HepG2 (cell line): Measurements from ENCODE around the gene CCM2. TPM values are rescaled to one million over a fixed set of nuclear protein-coding genes. Genes with fewer than 3 reads are reported as not detected.

ENCODE experiments used
- ATAC-seq: fragments of 200-7000 bp; cut with Tn5 transposase; 3 replicates; pipeline ENCODE4 v1.9.1; 2020; ENCODE audit warnings: mild to moderate bottlenecking, moderate library complexity
- BruUV-seq: library from RNA; stranded (reverse); fragments of 400-500 nt; replicated peaks from 2 replicates; lab custom pipeline; 2021; lab: Mats Ljungman, UMichigan
- CTCF ChIA-PET: fragments of 300-600 bp; formaldehyde crosslinking; extraction: SDS; loops from one replicate; lab custom pipeline; 2021; ENCODE audit warnings: low total read pairs, inconsistent platforms, low intra/inter-chr PET ratio; lab: Yijun Ruan, JAX
- POLR2A ChIA-PET: fragments of 350-600 bp; sonication (Branson Sonifier 250); formaldehyde crosslinking; loops from one replicate; lab custom pipeline; 2020; ENCODE audit warnings: antibody characterized with exemption, inconsistent platforms; lab: Yijun Ruan, JAX
- DNase-seq: peaks from one replicate; pipeline ENCODE4 v3.0.0-alpha.2; 2015; ENCODE audit warnings: low spot score
- FAIRE-seq: peaks from 3 replicates; lab custom pipeline; 2011; peaks lifted over from hg19 to GRCh38; lab: Jason Lieb, UNC
- H2AFZ ChIP-seq: one replicate; pipeline ENCODE4 v1.6.1; 2011; ENCODE audit warnings: low read length, inconsistent platforms
- H3K27ac ChIP-seq: fragments of 300-600 bp; 3 replicates; pipeline ENCODE4 v1.8.0; 2011; ENCODE audit warnings: mixed run types, mild to moderate bottlenecking, mixed read lengths, low read length, inconsistent platforms; ENCODE audit not compliant: insufficient read depth; ENCODE audit errors: extremely low read length
- H3K27me3 ChIP-seq, 2 experiments: fragments of 200-600 bp in 1 of 2; 2 replicates in 1 of 2; 3 replicates in 1 of 2; pipeline versions ENCODE4 v1.6.0 to v1.8.0; 2011; ENCODE audit warnings: low read length in 2 of 2, mild to moderate bottlenecking in 2 of 2, moderate library complexity in 2 of 2, inconsistent platforms in 1 of 2; ENCODE audit not compliant: insufficient read depth in 2 of 2, control insufficient read depth in 1 of 2
- H3K36me3 ChIP-seq, 2 experiments: fragments of 200-600 bp in 1 of 2; replicated peaks in 1 of 2; 2 replicates in 1 of 2; 3 replicates in 1 of 2; pipeline versions ENCODE4 v1.5.1 to v1.8.0; 2011; ENCODE audit warnings: low read length in 2 of 2, inconsistent platforms in 1 of 2; ENCODE audit not compliant: insufficient read depth in 2 of 2, control insufficient read depth in 1 of 2
- H3K4me1 ChIP-seq: 2 replicates; pipeline ENCODE4 v1.5.1; 2012; ENCODE audit warnings: low read length, inconsistent platforms; ENCODE audit not compliant: insufficient read depth
- H3K4me2 ChIP-seq: 2 replicates; pipeline ENCODE4 v1.6.0; 2011; ENCODE audit warnings: low read depth, low read length, inconsistent platforms
- H3K4me3 ChIP-seq, 3 experiments: fragments of 200-600 bp in 1 of 3; sonication (generic), shearing (Covaris generic) in 1 of 3; replicated peaks in 1 of 3; 2 replicates each; pipeline ENCODE4 v1.5.1; 2011 to 2016; ENCODE audit warnings: low read length in 3 of 3, inconsistent platforms in 2 of 3, low read depth in 2 of 3, mild to moderate bottlenecking in 2 of 3, control low read depth in 1 of 3, mixed read lengths in 1 of 3; ENCODE audit not compliant: insufficient read depth in 1 of 3
- H3K79me2 ChIP-seq: one replicate; pipeline ENCODE4 v1.6.1; 2011; ENCODE audit warnings: low read length, inconsistent platforms; ENCODE audit not compliant: insufficient read depth
- H3K9ac ChIP-seq: 2 replicates; pipeline ENCODE4 v1.6.0; 2011; ENCODE audit warnings: mild to moderate bottlenecking, low read depth, low read length, inconsistent platforms; ENCODE audit not compliant: insufficient read depth
- H3K9me3 ChIP-seq: 2 replicates; pipeline ENCODE4 v1.5.1; 2012; ENCODE audit warnings: mild to moderate bottlenecking, low read length
- H4K20me1 ChIP-seq: 2 replicates; pipeline ENCODE4 v1.6.0; 2011; ENCODE audit warnings: inconsistent platforms, mild to moderate bottlenecking, low read length, moderate library complexity; ENCODE audit not compliant: insufficient read depth
- CEBPB ChIP-seq: IDR thresholded peaks from 2 replicates; pipeline ENCODE4 v1.6.1; 2011; ENCODE audit warnings: low read depth, low read length, improper control_type of control experiment, borderline replicate concordance
- CEBPG ChIP-seq: IDR thresholded peaks from 2 replicates; pipeline ENCODE4 v1.6.1; 2016
- NONO ChIP-seq, 2 experiments: fragments of 450-650 bp in 1 of 2; sonication (generic) in 1 of 2; formaldehyde crosslinking in 1 of 2; IDR thresholded peaks in 1 of 2; conservative IDR thresholded peaks in 1 of 2; 2 replicates each; pipeline versions ENCODE4 v1.6.1 to v1.8.0; 2017 to 2022; ENCODE audit warnings: mild to moderate bottlenecking in 1 of 2, missing genetic modification reagents in 1 of 2, moderate library complexity in 1 of 2
- NR2C2 ChIP-seq: sonication (generic); formaldehyde crosslinking; IDR thresholded peaks from 2 replicates; pipeline ENCODE4 v1.4.0; 2020; ENCODE audit warnings: missing genetic modification reagents, mild to moderate bottlenecking, moderate library complexity, borderline replicate concordance
- NRL ChIP-seq: sonication (generic); formaldehyde crosslinking; IDR thresholded peaks from 2 replicates; pipeline ENCODE4 v1.5.0; 2020; ENCODE audit warnings: missing genetic modification reagents, mild to moderate bottlenecking, moderate library complexity, borderline replicate concordance
- PPARG ChIP-seq: conservative IDR thresholded peaks from 2 replicates; pipeline ENCODE4 v1.6.1; 2016; ENCODE audit warnings: missing biosample characterization, missing genetic modification reagents
- RNF2 ChIP-seq: fragments of 450-650 bp; conservative IDR thresholded peaks from 2 replicates; pipeline ENCODE4 v1.6.1; 2016; ENCODE audit warnings: low read depth
- U2AF2 ChIP-seq: fragments of 200-400 bp; formaldehyde crosslinking; IDR thresholded peaks from 2 replicates; pipeline ENCODE4 v1.6.1; 2017; ENCODE audit warnings: low read depth, mild to moderate bottlenecking, low read length
- ZBTB2 ChIP-seq: sonication (generic); formaldehyde crosslinking; IDR thresholded peaks from 2 replicates; pipeline ENCODE4 v1.8.0; 2022; ENCODE audit warnings: low read depth, missing genetic modification reagents
- ZNF260 ChIP-seq: sonication (generic); formaldehyde crosslinking; IDR thresholded peaks from 2 replicates; pipeline ENCODE4 v1.4.0; 2020; ENCODE audit warnings: missing genetic modification reagents, low read depth, mild to moderate bottlenecking, borderline replicate concordance
- ZNF839 ChIP-seq: sonication (generic); formaldehyde crosslinking; IDR thresholded peaks from 2 replicates; pipeline ENCODE4 v1.4.0; 2020; ENCODE audit warnings: missing genetic modification reagents, mild to moderate bottlenecking, borderline replicate concordance
- WGBS: methylation state at CpG from one replicate; pipeline ENCODE4 v1.1.6; 2017; ENCODE audit warnings: low lambda C conversion rate; 5-methylcytosine and 5-hydroxymethylcytosine counted together
- in situ Hi-C: cut with HindIII; loops from 2 replicates; pipeline ENCODE4 v1.10.0; 2017; ENCODE audit warnings: low pct_unique_long_range_greater_than_20kb; ENCODE audit not compliant: extremely low pct_ligation_motif_present
- intact Hi-C: fragments of 100-400 bp; cut with micrococcal nuclease; formaldehyde crosslinking; loops from one replicate; pipeline ENCODE4 v1.10.0; 2022; ENCODE audit not compliant: unreplicated experiment
- polyA plus RNA-seq, 8 experiments: library from polyadenylated mRNA; depleted of rRNA in 3 of 8; stranded (reverse) in 7 of 8; unstranded in 1 of 8; fragments of >200 nt; fragmentation: Illumina TruSeq in 4 of 8; extraction: Trizol in 4 of 8; gene quantifications; 2 replicates each; pipeline versions ENCODE4 v1.2.1 to v1.2.3, GENCODE V29; 2011 to 2016; ENCODE audit warnings: low read depth in 4 of 8, missing spikeins in 1 of 8, mixed read lengths in 1 of 8; ENCODE audit not compliant: insufficient read depth in 1 of 8
- total RNA-seq, 5 experiments: library from RNA; depleted of rRNA; stranded (reverse); fragments of >200 nt; fragmentation: Illumina TruSeq; extraction: Trizol; gene quantifications; 2 replicates each; pipeline ENCODE4 v1.2.3, GENCODE V29; 2016; ENCODE audit warnings: low read depth in 1 of 5
- TF ChIP-seq, protein P1 (sequence below): sonication (generic); formaldehyde crosslinking; IDR thresholded peaks from 2 replicates; pipeline ENCODE4 v1.5.0; 2020; ENCODE audit warnings: missing genetic modification reagents
- TF ChIP-seq, protein P2 (sequence below): IDR thresholded peaks from 2 replicates; pipeline ENCODE4 v1.6.1; 2012; ENCODE audit warnings: low read depth, low read length, improper control_type of control experiment

The CCM2 gene
- total and polyA plus RNA-seq, 2 of the 13 experiments (the other 11 are each of a cell fraction or from before 2014, with no cell fraction given) = 13.7 to 15.8 TPM

GRCh38 chr7:44955733-44956132 lies 44.3 kb upstream of the CCM2 start:
- ATAC-seq = no peak
- H3K4me2 ChIP-seq = no peak overlapping the region
- 0% methylated on average over 2 of the region's 2 CpGs for WGBS

More at GRCh38 chr7:44955733-44956132, 44.3 kb upstream of the CCM2 start:
- BruUV-seq = no TSS peak
- Histone ChIP-seq H3K9ac (no peak overlapping the region), H3K9me3 (no peaks in the 10 kb centered on the region), H2AFZ (no peak overlapping the region), H3K4me1 (no peaks in the 10 kb centered on the region), H3K27me3 (peaks cover 1 to 3% of the 10 kb centered on the region in 2 experiments; a peak in 2 of 5 replicates), H4K20me1 (no peaks in the 10 kb centered on the region), H3K36me3 (no peaks in the 10 kb centered on the region), H3K4me3 (no peak overlapping the region), H3K27ac (no peak overlapping the region), H3K79me2 (no peaks in the 10 kb centered on the region)
- in situ Hi-C loops (loop anchor here (25.0 kb wide), 1 partner anchor 307 kb away; no protein-coding TSS in a partner anchor), intact Hi-C loops (no loop called here)
- CTCF ChIA-PET = no interaction called here
- POLR2A ChIA-PET = no interaction called here
- FAIRE-seq (no peak), DNase-seq (no peak)
- no peak for TF ChIP-seq NRL
- TF ChIP-seq PPARG (CRISPR knock-in tag) = no peak
- TF ChIP-seq, protein P1, sequence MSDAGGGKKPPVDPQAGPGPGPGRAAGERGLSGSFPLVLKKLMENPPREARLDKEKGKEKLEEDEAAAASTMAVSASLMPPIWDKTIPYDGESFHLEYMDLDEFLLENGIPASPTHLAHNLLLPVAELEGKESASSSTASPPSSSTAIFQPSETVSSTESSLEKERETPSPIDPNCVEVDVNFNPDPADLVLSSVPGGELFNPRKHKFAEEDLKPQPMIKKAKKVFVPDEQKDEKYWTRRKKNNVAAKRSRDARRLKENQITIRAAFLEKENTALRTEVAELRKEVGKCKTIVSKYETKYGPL (CRISPR knock-in tag) = no peak
- TF ChIP-seq NR2C2 = no peak
- TF ChIP-seq NONO (IDR thresholded peaks at IDR 0.05) = no peak
- TF ChIP-seq NONO (CRISPR knock-in tag; conservative IDR thresholded peaks at IDR 0.05) = no peak
- no peak for TF ChIP-seq RNF2
- TF ChIP-seq CEBPB = no peak
- no peak for TF ChIP-seq ZNF260 (CRISPR knock-in tag)
- no peak for TF ChIP-seq ZNF839 (CRISPR knock-in tag)
- TF ChIP-seq, protein P2, sequence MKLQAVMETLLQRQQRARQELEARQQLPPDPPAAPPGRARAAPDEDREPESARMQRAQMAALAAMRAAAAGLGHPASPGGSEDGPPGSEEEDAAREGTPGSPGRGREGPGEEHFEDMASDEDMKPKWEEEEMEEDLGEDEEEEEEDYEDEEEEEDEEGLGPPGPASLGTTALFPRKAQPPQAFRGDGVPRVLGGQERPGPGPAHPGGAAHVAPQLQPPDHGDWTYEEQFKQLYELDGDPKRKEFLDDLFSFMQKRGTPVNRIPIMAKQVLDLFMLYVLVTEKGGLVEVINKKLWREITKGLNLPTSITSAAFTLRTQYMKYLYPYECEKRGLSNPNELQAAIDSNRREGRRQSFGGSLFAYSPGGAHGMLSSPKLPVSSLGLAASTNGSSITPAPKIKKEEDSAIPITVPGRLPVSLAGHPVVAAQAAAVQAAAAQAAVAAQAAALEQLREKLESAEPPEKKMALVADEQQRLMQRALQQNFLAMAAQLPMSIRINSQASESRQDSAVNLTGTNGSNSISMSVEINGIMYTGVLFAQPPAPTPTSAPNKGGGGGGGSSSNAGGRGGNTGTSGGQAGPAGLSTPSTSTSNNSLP = no peak
- no peak for TF ChIP-seq CEBPG (CRISPR knock-in tag)
- no peak for TF ChIP-seq U2AF2
- no peak for TF ChIP-seq ZBTB2 (CRISPR knock-in tag)
